SU-DHL-6 (cell line): ENCODE measurements around the gene TRIM13.

Experiments used
- CTCF ChIP-seq: fragments of 200-600 bp; sonication (generic); IDR thresholded peaks from one replicate; pipeline ENCODE4 v1.5.1; 2017; ENCODE audit warnings: antibody characterized with exemption, mild to moderate bottlenecking, low read length, moderate library complexity; ENCODE audit not compliant: insufficient read depth, poor library complexity, severe bottlenecking
- EZH2phosphoT487 ChIP-seq: fragments of 200-600 bp; sonication (generic), shearing (Covaris generic); conservative IDR thresholded peaks from 2 replicates; pipeline ENCODE4 v1.6.1; 2018; ENCODE audit warnings: mild to moderate bottlenecking, antibody characterized with exemption, low read length, moderate library complexity, mixed read lengths

GRCh38 chr13:49980266-49980665, 16.6 kb upstream of the TRIM13 start:
- TF ChIP-seq CTCF (no peak), EZH2phosphoT487 (no peak)
